Measurements from ENCODE around the gene TPH2.

Gene TPH2

GRCh38 chr12:71958993-71959578 lies 20.4 kb downstream of the TPH2 start:
- DNase-seq (ENCODE audit: low read depth) = no peak

- DNase-seq (ENCODE audit: low read depth) = no peak
Observed at GRCh38 chr12:71967211-71967610, 28.6 kb downstream of the TPH2 start.

- DNase-seq (ENCODE audit: low read depth) = no peak
Observed at GRCh38 chr12:71969330-71969729, 30.7 kb downstream of the TPH2 start.

GRCh38 chr12:71970031-71970430 lies 31.4 kb downstream of the TPH2 start:
- no peak for DNase-seq (ENCODE audit: low read depth)

- DNase-seq (ENCODE audit: low read depth) = no peak
Observed at GRCh38 chr12:71972441-71973074, 33.9 kb downstream of the TPH2 start.

GRCh38 chr12:71973687-71974086 lies 35.0 kb downstream of the TPH2 start:
- no peak for DNase-seq (ENCODE audit: low read depth)

GRCh38 chr12:71980538-71980937 lies 41.9 kb downstream of the TPH2 start:
- no peak for DNase-seq (ENCODE audit: low read depth)

- no peak for DNase-seq (ENCODE audit: low read depth)
Observed at GRCh38 chr12:71981149-71981548, 42.5 kb downstream of the TPH2 start.

GRCh38 chr12:71994715-71995114 lies 56.1 kb downstream of the TPH2 start:
- DNase-seq (ENCODE audit: low read depth) = no peak

- DNase-seq (ENCODE audit: low read depth) = no peak
Observed at GRCh38 chr12:71999795-72000194, 61.1 kb downstream of the TPH2 start.

- no peak for DNase-seq (ENCODE audit: low read depth)
Observed at GRCh38 chr12:72000969-72001648, 62.5 kb downstream of the TPH2 start.

GRCh38 chr12:72006766-72007165 lies 68.1 kb downstream of the TPH2 start:
- DNase-seq (ENCODE audit: low read depth) = no peak

GRCh38 chr12:72010356-72010755 lies 71.7 kb downstream of the TPH2 start:
- DNase-seq (ENCODE audit: low read depth) = no peak

GRCh38 chr12:72011374-72011773 lies 72.7 kb downstream of the TPH2 start:
- DNase-seq (ENCODE audit: low read depth) = no peak

- no peak for DNase-seq (ENCODE audit: low read depth)
Observed at GRCh38 chr12:72012874-72013273, 74.2 kb downstream of the TPH2 start.

- no peak for DNase-seq (ENCODE audit: low read depth)
Observed at GRCh38 chr12:72015895-72016294, 77.2 kb downstream of the TPH2 start.

GRCh38 chr12:72017054-72017651 lies 78.5 kb downstream of the TPH2 start:
- DNase-seq (ENCODE audit: low read depth) = peak; percentile 28

GRCh38 chr12:72018036-72018435 lies 79.4 kb downstream of the TPH2 start:
- DNase-seq (ENCODE audit: low read depth) = no peak

- DNase-seq (ENCODE audit: low read depth) = no peak
Observed at GRCh38 chr12:72024613-72025012, 86.0 kb downstream of the TPH2 start.

- DNase-seq (ENCODE audit: low read depth) = no peak
Observed at GRCh38 chr12:72025524-72025923, 86.9 kb downstream of the TPH2 start.

- DNase-seq (ENCODE audit: low read depth) = no peak
Observed at GRCh38 chr12:72028966-72029365, 90.3 kb downstream of the TPH2 start.

GRCh38 chr12:72030277-72030676 lies 91.6 kb downstream of the TPH2 start:
- no peak for DNase-seq (ENCODE audit: low read depth)

GRCh38 chr12:72031066-72031465 lies 92.4 kb downstream of the TPH2 start:
- DNase-seq (ENCODE audit: low read depth) = no peak

Data from stimulated activated CD8-positive, alpha-beta memory T cell treated with anti-CD3 and anti-CD28 coated beads, Interleukin-12 subunit alpha, Interleukin-12 subunit beta, amount 100 ng/mL, for 1 hour (primary cell).